ENCODE data around the gene MEGF9.

- TF ChIP-seq SP1 (IDR thresholded peaks at IDR 0.05; ENCODE audit: low read depth) (no peak), CEBPB (IDR thresholded peaks at IDR 0.05; ENCODE audit: low read depth) (no peak), ZFX (IDR thresholded peaks at IDR 0.05) (no peak), CTCF (IDR thresholded peaks at IDR 0.05 in 2 of 3, conservative IDR thresholded peaks at IDR 0.05 in 1 of 3; ENCODE audit: borderline replicate concordance in 1 of 3, insufficient read depth in 1 of 3, low read depth in 2 of 3, low read length in 2 of 3) (no peak), POLR2AphosphoS5 (IDR thresholded peaks at IDR 0.05; ENCODE audit: low read depth, low read length) (no peak), POLR2A (IDR thresholded peaks at IDR 0.05; ENCODE audit: borderline replicate concordance, extremely low read depth, insufficient read depth, insufficient read length) (no peak), SRF (IDR thresholded peaks at IDR 0.05; ENCODE audit: low read depth) (no peak), RAD21 (IDR thresholded peaks at IDR 0.05; ENCODE audit: low read depth) (no peak), YY1 (IDR thresholded peaks at IDR 0.05; ENCODE audit: extremely low read depth, insufficient replicate concordance, low read depth, low read length) (no peak), EZH2 (IDR thresholded peaks at IDR 0.05) (no peak), REST (IDR thresholded peaks at IDR 0.05; ENCODE audit: low read depth) (no peak), EZH2phosphoT487 (IDR thresholded peaks at IDR 0.05; ENCODE audit: borderline replicate concordance) (no peak), MAX (IDR thresholded peaks at IDR 0.05) (no peak)
These were observed 134.9 kb downstream of the MEGF9 start for GRCh38 chr9:120579139-120580050.
